ENCODE results near the gene HSD17B12.

DNA sequence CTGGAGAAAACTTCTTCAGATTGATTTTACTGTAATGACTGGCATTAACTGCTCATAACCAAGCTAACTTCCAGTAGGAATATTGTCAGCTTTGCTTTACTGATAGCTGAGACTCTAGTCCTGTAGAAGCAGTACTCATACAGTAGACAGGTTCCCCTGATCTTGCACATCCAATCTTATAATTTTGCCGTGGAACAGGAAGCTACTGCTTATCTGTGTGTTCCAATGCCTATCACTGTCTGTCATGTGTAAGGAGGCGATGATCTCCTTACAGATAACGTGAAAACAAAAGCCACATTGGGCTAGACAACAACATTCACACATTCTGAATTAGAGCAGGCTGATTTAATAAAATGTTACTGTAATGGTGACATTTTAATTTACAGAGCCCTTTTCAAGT, 13.2 kb downstream of the HSD17B12 start:
- TF ChIP-seq, protein P1, sequence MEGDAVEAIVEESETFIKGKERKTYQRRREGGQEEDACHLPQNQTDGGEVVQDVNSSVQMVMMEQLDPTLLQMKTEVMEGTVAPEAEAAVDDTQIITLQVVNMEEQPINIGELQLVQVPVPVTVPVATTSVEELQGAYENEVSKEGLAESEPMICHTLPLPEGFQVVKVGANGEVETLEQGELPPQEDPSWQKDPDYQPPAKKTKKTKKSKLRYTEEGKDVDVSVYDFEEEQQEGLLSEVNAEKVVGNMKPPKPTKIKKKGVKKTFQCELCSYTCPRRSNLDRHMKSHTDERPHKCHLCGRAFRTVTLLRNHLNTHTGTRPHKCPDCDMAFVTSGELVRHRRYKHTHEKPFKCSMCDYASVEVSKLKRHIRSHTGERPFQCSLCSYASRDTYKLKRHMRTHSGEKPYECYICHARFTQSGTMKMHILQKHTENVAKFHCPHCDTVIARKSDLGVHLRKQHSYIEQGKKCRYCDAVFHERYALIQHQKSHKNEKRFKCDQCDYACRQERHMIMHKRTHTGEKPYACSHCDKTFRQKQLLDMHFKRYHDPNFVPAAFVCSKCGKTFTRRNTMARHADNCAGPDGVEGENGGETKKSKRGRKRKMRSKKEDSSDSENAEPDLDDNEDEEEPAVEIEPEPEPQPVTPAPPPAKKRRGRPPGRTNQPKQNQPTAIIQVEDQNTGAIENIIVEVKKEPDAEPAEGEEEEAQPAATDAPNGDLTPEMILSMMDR (IDR thresholded peaks at IDR 0.05), result no peak
- TF ChIP-seq POLR2A (IDR thresholded peaks at IDR 0.05) (no peak), POLR2AphosphoS5 (IDR thresholded peaks at IDR 0.05) (no peak)
